Immature natural killer cell (primary cell): Measurements from ENCODE around the gene MTCL1. TPM values are rescaled to one million over a fixed set of nuclear protein-coding genes. Genes with fewer than 3 reads are reported as not detected.
A peak's percentile ranks its signal among the peaks of the same experiment; 100 is the strongest.

Experiments
- DNase-seq, 3 donors: peaks; one replicate each; pipeline ENCODE4 v3.0.0; 2022; ENCODE audit warnings: mixed read lengths in 1 of 3
- H3K27ac Mint-ChIP-seq, 6 donors: one replicate each; pipeline ENCODE4 v1.8.0; 2020; ENCODE audit warnings: mixed read lengths in 6 of 6, mild to moderate bottlenecking in 5 of 6, inconsistent platforms in 4 of 6, moderate library complexity in 3 of 6
- H3K27me3 Mint-ChIP-seq, 3 donors: one replicate each; pipeline ENCODE4 v1.8.0; 2020 to 2021; ENCODE audit warnings: low read depth in 3 of 3, mild to moderate bottlenecking in 3 of 3, mixed read lengths in 3 of 3, moderate library complexity in 3 of 3, inconsistent platforms in 1 of 3
- H3K36me3 Mint-ChIP-seq, 3 donors: one replicate each; pipeline ENCODE4 v1.8.0; 2020; ENCODE audit warnings: mixed read lengths in 3 of 3, inconsistent platforms in 2 of 3, mild to moderate bottlenecking in 2 of 3
- H3K4me1 Mint-ChIP-seq, 2 donors: one replicate each; pipeline ENCODE4 v1.8.0; 2020; ENCODE audit warnings: inconsistent platforms in 2 of 2, mild to moderate bottlenecking in 2 of 2, mixed read lengths in 2 of 2, moderate library complexity in 1 of 2
- H3K4me3 Mint-ChIP-seq, 5 donors: one replicate each; pipeline ENCODE4 v1.8.0; 2020; ENCODE audit warnings: mild to moderate bottlenecking in 5 of 5, mixed read lengths in 5 of 5, inconsistent platforms in 3 of 5, moderate library complexity in 3 of 5
- H3K9me3 Mint-ChIP-seq, 6 donors: one replicate each; pipeline ENCODE4 v1.8.0; 2020; ENCODE audit warnings: mild to moderate bottlenecking in 6 of 6, mixed read lengths in 6 of 6, inconsistent platforms in 4 of 6, moderate library complexity in 3 of 6
- polyA plus RNA-seq, 3 donors: library from polyadenylated mRNA; unstranded; fragments of 300-500 nt; fragmentation: Illumina TruSeq; gene quantifications; one replicate each; pipeline ENCODE4 v1.2.3, GENCODE V29; 2021

MTCL1 gene
- polyA plus RNA-seq, 3 donors from 2014 or later, result not detected

GRCh38 chr18:8808001-8808400 lies 102.6 kb downstream of the MTCL1 start:
- Mint-ChIP-seq H3K4me1 (peaks cover 4 to 6% of the 10 kb centered on the region in 2 donors), H3K27me3 (peaks cover 2 to 5% (median 3%) of the 10 kb centered on the region in 3 donors), H3K4me3 (no peak overlapping the region), H3K36me3 (no peaks in the 10 kb centered on the region), H3K27ac (peak overlapping the region in 1 of 6 donors; percentile 19), H3K9me3 (no peaks in the 10 kb centered on the region)
- no peak for DNase-seq

- Mint-ChIP-seq H3K9me3 (no peaks in the 10 kb centered on the region), H3K4me3 (no peak overlapping the region), H3K27me3 (peaks cover 2 to 5% (median 3%) of the 10 kb centered on the region in 3 donors), H3K27ac (no peak overlapping the region), H3K36me3 (no peaks in the 10 kb centered on the region), H3K4me1 (peaks cover 4 to 6% of the 10 kb centered on the region in 2 donors)
- no peak for DNase-seq
Measured at GRCh38 chr18:8809514-8809913, 104.2 kb downstream of the MTCL1 start.

- no peak for DNase-seq
- H3K36me3 Mint-ChIP-seq, result no peaks in the 10 kb centered on the region
- H3K4me3 Mint-ChIP-seq, result no peak overlapping the region
- peaks cover 4 to 6% of the 10 kb centered on the region in 2 donors for H3K4me1 Mint-ChIP-seq
- no peaks in the 10 kb centered on the region for H3K9me3 Mint-ChIP-seq
- peaks cover 2 to 6% (median 3%) of the 10 kb centered on the region in 3 donors for H3K27me3 Mint-ChIP-seq
- H3K27ac Mint-ChIP-seq, result no peak overlapping the region
Measured at GRCh38 chr18:8810157-8810556, 104.8 kb downstream of the MTCL1 start.

GRCh38 chr18:8811115-8811514 lies 105.8 kb downstream of the MTCL1 start:
- DNase-seq, result no peak
- H3K36me3 Mint-ChIP-seq, result no peaks in the 10 kb centered on the region
- H3K4me1 Mint-ChIP-seq, result peaks cover 4 to 6% of the 10 kb centered on the region in 2 donors
- peaks cover 2 to 7% (median 3%) of the 10 kb centered on the region in 3 donors for H3K27me3 Mint-ChIP-seq
- H3K27ac Mint-ChIP-seq, result no peak overlapping the region
- H3K9me3 Mint-ChIP-seq, result no peaks in the 10 kb centered on the region
- no peak overlapping the region for H3K4me3 Mint-ChIP-seq

- H3K4me1 Mint-ChIP-seq, result peaks cover 0 to 2% of the 10 kb centered on the region in 2 donors
- DNase-seq, result no peak
- H3K27me3 Mint-ChIP-seq, result peaks cover 2 to 7% (median 3%) of the 10 kb centered on the region in 3 donors
- no peaks in the 10 kb centered on the region for H3K36me3 Mint-ChIP-seq
- no peaks in the 10 kb centered on the region for H3K9me3 Mint-ChIP-seq
- no peak overlapping the region for H3K27ac Mint-ChIP-seq
- H3K4me3 Mint-ChIP-seq, result no peak overlapping the region
Measured at GRCh38 chr18:8812631-8813030, 107.3 kb downstream of the MTCL1 start.

GRCh38 chr18:8813611-8814010 lies 108.3 kb downstream of the MTCL1 start:
- H3K36me3 Mint-ChIP-seq, result no peaks in the 10 kb centered on the region
- peaks cover 2 to 3% (median 2%) of the 10 kb centered on the region in 3 donors for H3K27me3 Mint-ChIP-seq
- H3K9me3 Mint-ChIP-seq, result no peaks in the 10 kb centered on the region
- DNase-seq, result no peak
- no peak overlapping the region for H3K4me3 Mint-ChIP-seq
- no peaks in the 10 kb centered on the region for H3K4me1 Mint-ChIP-seq
- H3K27ac Mint-ChIP-seq, result no peak overlapping the region

GRCh38 chr18:8814206-8814605 lies 108.8 kb downstream of the MTCL1 start:
- Mint-ChIP-seq H3K27me3 (peaks cover 2% of the 10 kb centered on the region in 3 donors), H3K4me3 (no peak overlapping the region), H3K4me1 (no peaks in the 10 kb centered on the region), H3K36me3 (no peaks in the 10 kb centered on the region), H3K27ac (no peak overlapping the region), H3K9me3 (no peaks in the 10 kb centered on the region)
- DNase-seq, result no peak

GRCh38 chr18:8816220-8816619 lies 110.9 kb downstream of the MTCL1 start:
- Mint-ChIP-seq H3K27me3 (peaks cover 0 to 6% (median 0%) of the 10 kb centered on the region in 3 donors), H3K9me3 (no peaks in the 10 kb centered on the region), H3K4me3 (no peak overlapping the region)

GRCh38 chr18:8816816-8817215 lies 111.5 kb downstream of the MTCL1 start:
- Mint-ChIP-seq H3K27me3 (peaks cover 0 to 6% (median 0%) of the 10 kb centered on the region in 3 donors), H3K4me3 (no peak overlapping the region), H3K36me3 (no peaks in the 10 kb centered on the region), H3K9me3 (no peaks in the 10 kb centered on the region), H3K4me1 (no peaks in the 10 kb centered on the region), H3K27ac (no peak overlapping the region)
- no peak for DNase-seq

More at GRCh38 chr18:8816220-8816619, 110.9 kb downstream of the MTCL1 start:
- Mint-ChIP-seq H3K36me3 (no peaks in the 10 kb centered on the region), H3K27ac (no peak overlapping the region), H3K4me1 (no peaks in the 10 kb centered on the region)
- DNase-seq, result no peak

- Mint-ChIP-seq H3K9me3 (no peaks in the 10 kb centered on the region), H3K4me3 (no peak overlapping the region), H3K27ac (no peak overlapping the region), H3K36me3 (no peaks in the 10 kb centered on the region), H3K27me3 (peaks cover 0 to 6% (median 3%) of the 10 kb centered on the region in 3 donors), H3K4me1 (no peaks in the 10 kb centered on the region)
- no peak for DNase-seq
Measured at GRCh38 chr18:8818982-8819381, 113.6 kb downstream of the MTCL1 start.

- Mint-ChIP-seq H3K27ac (no peak overlapping the region), H3K4me1 (no peaks in the 10 kb centered on the region), H3K36me3 (no peaks in the 10 kb centered on the region), H3K27me3 (peaks cover 0 to 5% (median 4%) of the 10 kb centered on the region in 3 donors), H3K9me3 (no peaks in the 10 kb centered on the region), H3K4me3 (no peak overlapping the region)
- no peak for DNase-seq
Measured at GRCh38 chr18:8820396-8821082, 115.2 kb downstream of the MTCL1 start.

GRCh38 chr18:8821083-8821465 lies 115.7 kb downstream of the MTCL1 start:
- no peaks in the 10 kb centered on the region for H3K9me3 Mint-ChIP-seq
- H3K36me3 Mint-ChIP-seq, result no peaks in the 10 kb centered on the region
- no peak overlapping the region for H3K4me3 Mint-ChIP-seq
- no peaks in the 10 kb centered on the region for H3K4me1 Mint-ChIP-seq
- DNase-seq, result no peak
- H3K27ac Mint-ChIP-seq, result no peak overlapping the region
- H3K27me3 Mint-ChIP-seq, result peaks cover 0 to 5% (median 4%) of the 10 kb centered on the region in 3 donors

- no peak overlapping the region for H3K27ac Mint-ChIP-seq
- no peaks in the 10 kb centered on the region for H3K9me3 Mint-ChIP-seq
- no peak for DNase-seq
- no peaks in the 10 kb centered on the region for H3K36me3 Mint-ChIP-seq
- H3K27me3 Mint-ChIP-seq, result peaks cover 0 to 5% (median 4%) of the 10 kb centered on the region in 3 donors
- H3K4me1 Mint-ChIP-seq, result no peaks in the 10 kb centered on the region
- no peak overlapping the region for H3K4me3 Mint-ChIP-seq
Measured at GRCh38 chr18:8821531-8821930, 116.2 kb downstream of the MTCL1 start.

GRCh38 chr18:8822643-8823042 lies 117.3 kb downstream of the MTCL1 start:
- no peak overlapping the region for H3K27ac Mint-ChIP-seq
- no peaks in the 10 kb centered on the region for H3K9me3 Mint-ChIP-seq
- H3K27me3 Mint-ChIP-seq, result peaks cover 0 to 5% (median 4%) of the 10 kb centered on the region in 3 donors
- H3K4me1 Mint-ChIP-seq, result no peaks in the 10 kb centered on the region
- no peaks in the 10 kb centered on the region for H3K36me3 Mint-ChIP-seq
- no peak for DNase-seq
- no peak overlapping the region for H3K4me3 Mint-ChIP-seq

GRCh38 chr18:8823530-8823929 lies 118.2 kb downstream of the MTCL1 start:
- Mint-ChIP-seq H3K27me3 (peaks cover 0 to 5% (median 4%) of the 10 kb centered on the region in 3 donors), H3K9me3 (no peaks in the 10 kb centered on the region), H3K36me3 (no peaks in the 10 kb centered on the region), H3K27ac (no peak overlapping the region), H3K4me3 (no peak overlapping the region), H3K4me1 (no peaks in the 10 kb centered on the region)
- no peak for DNase-seq
